Peyer's patch (tissue), 4 donors: Measurements from ENCODE around the gene LIN7B. TPM values are rescaled to one million over a fixed set of nuclear protein-coding genes. Genes with fewer than 3 reads are reported as not detected.
"Not testable (repeated sequence)": the region's sequence is repeated elsewhere in the genome, so short reads cannot be mapped to it uniquely, and the experiment has no call there.

Source experiments
- DNase-seq, 3 donors: peaks; one replicate each; pipeline ENCODE4 v3.0.0-alpha.2; 2017 to 2019
- H3K27ac ChIP-seq, 4 donors: fragments of 200-600 bp; sonication (generic); one replicate each; pipeline ENCODE4 v1.5.1; 2016 to 2019
- H3K27me3 ChIP-seq, 2 donors: fragments of 200-600 bp; sonication (generic); one replicate each; pipeline ENCODE4 v1.5.1; 2019
- H3K36me3 ChIP-seq, 3 donors: fragments of 200-600 bp; sonication (generic); one replicate each; pipeline ENCODE4 v1.5.1; 2016 to 2019
- H3K4me1 ChIP-seq, 4 donors: fragments of 200-600 bp; sonication (generic); one replicate each; pipeline ENCODE4 v1.5.1; 2016 to 2019
- H3K4me3 ChIP-seq, 4 donors: fragments of 200-600 bp; sonication (generic); 1 replicate in 3 of 4; 2 replicates in 1 of 4; pipeline ENCODE4 v1.5.1; 2016 to 2019; ENCODE audit warnings: mild to moderate bottlenecking in 1 of 4
- H3K9me3 ChIP-seq, 4 donors: fragments of 200-600 bp; sonication (generic); one replicate each; pipeline ENCODE4 v1.5.1; 2016 to 2019; ENCODE audit warnings: mild to moderate bottlenecking in 1 of 4
- CTCF ChIP-seq, 6 experiments: fragments of 450-650 bp in 4 of 6; fragments of 200-600 bp in 2 of 6; sonication (generic) in 1 of 6; IDR thresholded peaks; one replicate each; pipeline ENCODE4 v1.5.1; 2017 to 2019; ENCODE audit warnings: antibody characterized with exemption in 6 of 6, mild to moderate bottlenecking in 3 of 6, moderate library complexity in 1 of 6
- POLR2A ChIP-seq, 2 donors: fragments of 450-650 bp; IDR thresholded peaks; one replicate each; pipeline ENCODE4 v1.5.1; 2017; ENCODE audit warnings: antibody characterized with exemption in 2 of 2, mild to moderate bottlenecking in 2 of 2, moderate library complexity in 2 of 2
- total RNA-seq, 4 donors: library from RNA; depleted of rRNA; stranded (reverse); fragments of >200 nt; gene quantifications; one replicate each; pipeline ENCODE4 v1.1.0, GENCODE V29; 2016

The LIN7B gene
- total RNA-seq, 4 donors from 2014 or later = 13.5 to 29.4 (median 18.0) TPM; not detected in 1

- no peak overlapping the region for H3K4me3 ChIP-seq
- peak in 1 of 3 donors; percentile 78 for DNase-seq
- no peaks in the 10 kb centered on the region for H3K36me3 ChIP-seq
- H3K27ac ChIP-seq = peak overlapping the region in 3 of 4 donors; percentile 17 to 76 (median 59)
- H3K9me3 ChIP-seq = no peaks in the 10 kb centered on the region
- no peak for TF ChIP-seq CTCF (IDR thresholded peaks at IDR 0.05)
- TF ChIP-seq POLR2A (IDR thresholded peaks at IDR 0.05) = no peak
- H3K27me3 ChIP-seq = no peaks in the 10 kb centered on the region
- H3K4me1 ChIP-seq = peaks cover 0 to 23% (median 0%) of the 10 kb centered on the region in 4 donors
These were observed 22.6 kb downstream of the LIN7B start for GRCh38 chr19:49136771-49137171.

- H3K4me3 ChIP-seq = no peak overlapping the region
- no peaks in the 10 kb centered on the region for H3K27me3 ChIP-seq
- no peak for DNase-seq
- H3K36me3 ChIP-seq = no peaks in the 10 kb centered on the region
- H3K4me1 ChIP-seq = peaks cover 0 to 11% (median under 1%) of the 10 kb centered on the region in 4 donors
- H3K9me3 ChIP-seq = no peaks in the 10 kb centered on the region
- no peak for TF ChIP-seq POLR2A (IDR thresholded peaks at IDR 0.05)
- no peak overlapping the region for H3K27ac ChIP-seq
These were observed 26.8 kb downstream of the LIN7B start for GRCh38 chr19:49140951-49141350.

GRCh38 chr19:49141352-49141751, 27.2 kb downstream of the LIN7B start:
- Histone ChIP-seq H3K36me3 (no peaks in the 10 kb centered on the region), H3K4me1 (peaks cover 0 to 15% (median under 1%) of the 10 kb centered on the region in 4 donors), H3K9me3 (no peaks in the 10 kb centered on the region), H3K27me3 (no peaks in the 10 kb centered on the region), H3K27ac (no peak overlapping the region), H3K4me3 (no peak overlapping the region)
- DNase-seq = no peak
- TF ChIP-seq POLR2A (IDR thresholded peaks at IDR 0.05) = no peak

GRCh38 chr19:49142866-49143335, 28.7 kb downstream of the LIN7B start:
- H3K27ac ChIP-seq = no peak overlapping the region
- no peaks in the 10 kb centered on the region for H3K36me3 ChIP-seq
- TF ChIP-seq POLR2A (IDR thresholded peaks at IDR 0.05) = no peak
- no peak for TF ChIP-seq CTCF (IDR thresholded peaks at IDR 0.05)
- H3K4me1 ChIP-seq = peaks cover 0 to 15% (median under 1%) of the 10 kb centered on the region in 4 donors
- H3K27me3 ChIP-seq = no peaks in the 10 kb centered on the region
- no peaks in the 10 kb centered on the region for H3K9me3 ChIP-seq
- peak overlapping the region in 3 of 4 donors; percentile 31 to 53 (median 50) for H3K4me3 ChIP-seq
- peak; percentile 63 to 90 (median 88) for DNase-seq

- Histone ChIP-seq H3K27ac (no peak overlapping the region), H3K27me3 (no peaks in the 10 kb centered on the region), H3K4me1 (peaks cover 0 to 30% (median 18%) of the 10 kb centered on the region in 4 donors), H3K9me3 (peaks cover 0 to 6% (median 0%) of the 10 kb centered on the region in 4 donors), H3K4me3 (peak overlapping the region in 1 of 4 donors; percentile 29), H3K36me3 (no peaks in the 10 kb centered on the region)
- peak; percentile 73 to 89 (median 88) for DNase-seq
- TF ChIP-seq CTCF (IDR thresholded peaks at IDR 0.05) (peak; percentile 51 to 86 (median 82)), POLR2A (IDR thresholded peaks at IDR 0.05) (no peak)
These were observed 31.6 kb downstream of the LIN7B start for GRCh38 chr19:49145573-49146407.

- H3K27me3 ChIP-seq, H3K36me3 ChIP-seq, H3K4me3 ChIP-seq, DNase-seq, H3K9me3 ChIP-seq, H3K27ac ChIP-seq: not testable (repeated sequence)
- H3K4me1 ChIP-seq = peaks cover 3 to 36% (median 19%) of the 10 kb centered on the region in 4 donors
These were observed 32.2 kb downstream of the LIN7B start for GRCh38 chr19:49146408-49146770.

- Histone ChIP-seq H3K27ac (peak overlapping the region in 2 of 4 donors; percentile 87 to 97), H3K4me1 (peaks cover 4 to 35% (median 21%) of the 10 kb centered on the region in 4 donors), H3K27me3 (no peaks in the 10 kb centered on the region), H3K9me3 (peaks cover 0 to 12% (median 0%) of the 10 kb centered on the region in 4 donors), H3K4me3 (peak overlapping the region in 2 of 4 donors; percentile 63 to 73), H3K36me3 (no peaks in the 10 kb centered on the region)
- no peak for DNase-seq
- no peak for TF ChIP-seq CTCF (IDR thresholded peaks at IDR 0.05)
- TF ChIP-seq POLR2A (IDR thresholded peaks at IDR 0.05) = no peak
These were observed 34.0 kb downstream of the LIN7B start for GRCh38 chr19:49148044-49148682.
